Stimulated activated CD8-positive, alpha-beta memory T cell treated with anti-CD3 and anti-CD28 coated beads, Interleukin-15, amount 100 ng/mL, for 4 hours (primary cell): ENCODE data around the gene CCDC102A.

Experiments
- DNase-seq, 2 donors: peaks; one replicate each; pipeline ENCODE4 v3.0.0-alpha.2; 2020; ENCODE audit warnings: low read depth in 2 of 2

The CCDC102A gene

GRCh38 chr16:57537581-57538234 is 1.3 kb upstream of the CCDC102A start:
- DNase-seq: no peak

GRCh38 chr16:57537194-57537505 is 779 bp upstream of the CCDC102A start:
- DNase-seq: no peak

- peak; percentile 84 to 91 for DNase-seq
Observed at GRCh38 chr16:57535680-57536305, 578 bp downstream of the CCDC102A start.

GRCh38 chr16:57534881-57535658 is 1.3 kb downstream of the CCDC102A start:
- no peak for DNase-seq

GRCh38 chr16:57534337-57534880 is 2.0 kb downstream of the CCDC102A start:
- DNase-seq: no peak

GRCh38 chr16:57533431-57534336 is 2.7 kb downstream of the CCDC102A start:
- no peak for DNase-seq

- DNase-seq: no peak
Observed at GRCh38 chr16:57532266-57532625, 4.1 kb downstream of the CCDC102A start.

GRCh38 chr16:57531635-57532265 is 4.6 kb downstream of the CCDC102A start:
- no peak for DNase-seq

- DNase-seq: no peak
Observed at GRCh38 chr16:57531253-57531575, 5.2 kb downstream of the CCDC102A start.

- DNase-seq: no peak
Observed at GRCh38 chr16:57530522-57531252, 5.7 kb downstream of the CCDC102A start.

GRCh38 chr16:57530104-57530521 is 6.3 kb downstream of the CCDC102A start:
- DNase-seq: peak; percentile 50 to 59

- DNase-seq: no peak
Observed at GRCh38 chr16:57529391-57530103, 6.8 kb downstream of the CCDC102A start.

GRCh38 chr16:57528499-57529390 is 7.6 kb downstream of the CCDC102A start:
- no peak for DNase-seq

- no peak for DNase-seq
Observed at GRCh38 chr16:57527610-57528360, 8.6 kb downstream of the CCDC102A start.

GRCh38 chr16:57527027-57527426 is 9.3 kb downstream of the CCDC102A start:
- DNase-seq: no peak

GRCh38 chr16:57526498-57526897 is 9.9 kb downstream of the CCDC102A start:
- DNase-seq: no peak

GRCh38 chr16:57525761-57526160 is 10.6 kb downstream of the CCDC102A start:
- DNase-seq: no peak

- DNase-seq: no peak
Observed at GRCh38 chr16:57522960-57523359, 13.4 kb downstream of the CCDC102A start.
